K562 (cell line): ENCODE results near the gene SLC26A5. TPM values are rescaled to one million over a fixed set of nuclear protein-coding genes. Genes with fewer than 3 reads are reported as not detected.
A peak's percentile ranks its signal among the peaks of the same experiment; 100 is the strongest.

Experiments
- ARID2 ChIP-seq: fragments of 450-650 bp; IDR thresholded peaks from 2 replicates; pipeline ENCODE4 v1.6.1; 2017; ENCODE audit warnings: antibody characterized with exemption, mild to moderate bottlenecking
- CREB1 ChIP-seq, 2 experiments: sonication (generic) in 1 of 2; formaldehyde crosslinking in 1 of 2; IDR thresholded peaks; 2 replicates each; pipeline versions ENCODE4 v1.6.1 to v1.8.0; 2012 to 2022; ENCODE audit warnings: inconsistent platforms in 1 of 2, mild to moderate bottlenecking in 1 of 2, missing genetic modification reagents in 1 of 2, moderate library complexity in 1 of 2
- ETV5 ChIP-seq: sonication (generic); formaldehyde crosslinking; IDR thresholded peaks from 2 replicates; pipeline ENCODE4 v1.4.0; 2020; ENCODE audit warnings: low read depth, mild to moderate bottlenecking, missing genetic modification reagents
- HMG20A ChIP-seq: fragments of 450-650 bp; formaldehyde crosslinking; conservative IDR thresholded peaks from 2 replicates; pipeline ENCODE4 v1.4.0; 2020; ENCODE audit warnings: mild to moderate bottlenecking, mixed read lengths
- KAT2B ChIP-seq: IDR thresholded peaks from one replicate; pipeline ENCODE4 v1.6.1; 2012; ENCODE audit warnings: low read depth, mild to moderate bottlenecking, control low read depth, inconsistent platforms, low read length, moderate library complexity
- SRSF1 ChIP-seq: fragments of 200-400 bp; formaldehyde crosslinking; IDR thresholded peaks from 2 replicates; pipeline ENCODE4 v1.6.1; 2017; ENCODE audit warnings: mild to moderate bottlenecking, low read depth, low read length, moderate library complexity
- TEAD4 ChIP-seq, 2 experiments: sonication (generic) in 1 of 2; formaldehyde crosslinking in 1 of 2; IDR thresholded peaks; 2 replicates each; pipeline versions ENCODE4 v1.6.1 to v1.8.0; 2012 to 2022; ENCODE audit warnings: borderline replicate concordance in 1 of 2, inconsistent platforms in 1 of 2, low read length in 1 of 2, mild to moderate bottlenecking in 1 of 2, missing genetic modification reagents in 1 of 2
- TFAM ChIP-seq: fragments of 250-450 bp; sonication (Bioruptor Pico); conservative IDR thresholded peaks from 2 replicates; pipeline ENCODE4 v1.5.0; 2021; ENCODE audit warnings: mild to moderate bottlenecking, moderate library complexity
- XRCC3 ChIP-seq: fragments of 450-650 bp; IDR thresholded peaks from 2 replicates; pipeline ENCODE4 v1.6.1; 2017; ENCODE audit warnings: mild to moderate bottlenecking, moderate library complexity
- ZBTB7A ChIP-seq: IDR thresholded peaks from 2 replicates; pipeline ENCODE4 v1.6.1; 2011; ENCODE audit warnings: low read depth, mild to moderate bottlenecking, low read length, moderate library complexity, borderline replicate concordance; ENCODE audit not compliant: control insufficient read depth
- ZNF134 ChIP-seq: fragments of 250-450 bp; sonication (Bioruptor Pico); conservative IDR thresholded peaks from 2 replicates; pipeline ENCODE4 v1.4.0; 2020
- ZNF764 ChIP-seq: fragments of 250-450 bp; sonication (Bioruptor Pico); IDR thresholded peaks from 2 replicates; pipeline ENCODE4 v1.4.0; 2020; ENCODE audit warnings: low read depth, mild to moderate bottlenecking, moderate library complexity
- polyA plus RNA-seq, 8 experiments: library from polyadenylated mRNA; depleted of rRNA in 4 of 8; stranded (reverse) in 5 of 8; unstranded in 3 of 8; fragments of >200 nt; fragmentation: Nextera tagmentation in 2 of 8; fragmentation: Illumina TruSeq in 1 of 8; extraction: Ambion mirVana in 2 of 8; extraction: Trizol in 1 of 8; gene quantifications; 2 replicates each; pipeline versions ENCODE4 v1.2.1 to v1.2.3, GENCODE V29; 2011 to 2014; ENCODE audit warnings: inconsistent platforms in 1 of 8, missing spikeins in 1 of 8
- total RNA-seq, 7 experiments: library from RNA; depleted of rRNA in 6 of 7; stranded (reverse); fragments of >200 nt in 6 of 7; fragmentation: Illumina TruSeq in 2 of 7; extraction: Trizol in 2 of 7; gene quantifications; 2 replicates each; pipeline versions ENCODE4 v1.2.1 to v1.2.3, GENCODE V29; 2011 to 2021; ENCODE audit warnings: low replicate concordance in 1 of 7
- TF ChIP-seq, protein P1 (sequence below): sonication (generic); IDR thresholded peaks from 2 replicates; pipeline ENCODE4 v1.6.1; 2016
- TF ChIP-seq, protein P2 (sequence below): fragments of 250-450 bp; sonication (Bioruptor Pico); IDR thresholded peaks from 2 replicates; pipeline ENCODE4 v1.4.0; 2020; ENCODE audit warnings: mild to moderate bottlenecking
- TF ChIP-seq, protein P3 (sequence below): fragments of 450-650 bp; formaldehyde crosslinking; IDR thresholded peaks from 2 replicates; pipeline ENCODE4 v1.4.0; 2020; ENCODE audit warnings: mild to moderate bottlenecking, moderate library complexity
- TF ChIP-seq, protein P4 (sequence below): fragments of 450-650 bp; formaldehyde crosslinking; IDR thresholded peaks from 2 replicates; pipeline ENCODE4 v1.4.0; 2020; ENCODE audit warnings: mild to moderate bottlenecking
- TF ChIP-seq, protein P5 (sequence below): sonication (generic); formaldehyde crosslinking; IDR thresholded peaks from 2 replicates; pipeline ENCODE4 v1.8.0; 2022; ENCODE audit warnings: mild to moderate bottlenecking, missing genetic modification reagents

The SLC26A5 gene
- total and polyA plus RNA-seq, 9 of the 15 experiments (the other 6 are each of a cell fraction or from before 2014, with no cell fraction given): not detected

DNA sequence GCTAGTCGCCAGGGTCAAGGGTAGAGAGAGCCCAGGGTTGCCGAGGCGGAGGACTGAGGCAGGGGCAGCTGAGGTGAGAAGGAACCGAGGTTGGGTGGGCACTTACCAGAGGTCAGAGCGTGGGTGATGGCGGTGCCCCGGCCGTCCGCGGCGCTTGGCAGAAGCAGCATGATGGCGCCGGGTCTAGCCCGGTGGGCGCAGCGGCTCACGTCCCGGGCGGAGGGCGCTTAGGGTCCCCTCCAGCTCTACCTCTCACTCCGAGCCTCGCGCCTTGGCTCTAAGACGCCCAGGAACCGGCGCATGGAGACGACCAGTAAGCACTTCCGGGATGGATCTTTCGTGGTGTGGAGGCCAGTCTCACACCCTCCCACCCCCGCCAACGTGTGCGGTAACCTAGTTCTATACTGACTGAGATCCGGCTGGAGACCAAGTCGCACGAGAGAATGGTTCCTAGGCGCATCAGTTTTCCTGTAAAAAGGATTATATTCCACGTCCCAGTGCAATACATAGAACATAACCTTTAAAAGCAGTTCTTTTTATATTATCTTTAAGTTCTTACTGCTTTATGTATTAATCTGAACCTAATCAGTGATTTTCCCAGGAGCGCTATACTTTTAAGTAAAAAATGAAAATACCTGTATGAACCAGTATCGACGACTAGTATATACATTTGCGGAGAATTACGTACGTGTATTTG is 101.4 kb downstream of the SLC26A5 start, which contains the start of gene DNAJC2 (continued):
- TF ChIP-seq ETV5 (CRISPR knock-in tag): peak; percentile 67; the same call in 1 of the 2 replicates
- TF ChIP-seq HMG20A (CRISPR knock-in tag): no peak
- TF ChIP-seq ZBTB7A: peak; percentile 64
- TF ChIP-seq KAT2B: no peak
- TF ChIP-seq CREB1 (IDR thresholded peaks at IDR 0.05): peak; percentile 85
- peak; percentile 65; the same call in 1 of the 2 replicates for TF ChIP-seq CREB1 (CRISPR knock-in tag; IDR thresholded peaks at IDR 0.05)
- TF ChIP-seq, protein P1, sequence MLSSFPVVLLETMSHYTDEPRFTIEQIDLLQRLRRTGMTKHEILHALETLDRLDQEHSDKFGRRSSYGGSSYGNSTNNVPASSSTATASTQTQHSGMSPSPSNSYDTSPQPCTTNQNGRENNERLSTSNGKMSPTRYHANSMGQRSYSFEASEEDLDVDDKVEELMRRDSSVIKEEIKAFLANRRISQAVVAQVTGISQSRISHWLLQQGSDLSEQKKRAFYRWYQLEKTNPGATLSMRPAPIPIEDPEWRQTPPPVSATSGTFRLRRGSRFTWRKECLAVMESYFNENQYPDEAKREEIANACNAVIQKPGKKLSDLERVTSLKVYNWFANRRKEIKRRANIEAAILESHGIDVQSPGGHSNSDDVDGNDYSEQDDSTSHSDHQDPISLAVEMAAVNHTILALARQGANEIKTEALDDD: peak; percentile 95
- no peak for TF ChIP-seq TFAM (CRISPR knock-in tag)
- TF ChIP-seq, protein P2, sequence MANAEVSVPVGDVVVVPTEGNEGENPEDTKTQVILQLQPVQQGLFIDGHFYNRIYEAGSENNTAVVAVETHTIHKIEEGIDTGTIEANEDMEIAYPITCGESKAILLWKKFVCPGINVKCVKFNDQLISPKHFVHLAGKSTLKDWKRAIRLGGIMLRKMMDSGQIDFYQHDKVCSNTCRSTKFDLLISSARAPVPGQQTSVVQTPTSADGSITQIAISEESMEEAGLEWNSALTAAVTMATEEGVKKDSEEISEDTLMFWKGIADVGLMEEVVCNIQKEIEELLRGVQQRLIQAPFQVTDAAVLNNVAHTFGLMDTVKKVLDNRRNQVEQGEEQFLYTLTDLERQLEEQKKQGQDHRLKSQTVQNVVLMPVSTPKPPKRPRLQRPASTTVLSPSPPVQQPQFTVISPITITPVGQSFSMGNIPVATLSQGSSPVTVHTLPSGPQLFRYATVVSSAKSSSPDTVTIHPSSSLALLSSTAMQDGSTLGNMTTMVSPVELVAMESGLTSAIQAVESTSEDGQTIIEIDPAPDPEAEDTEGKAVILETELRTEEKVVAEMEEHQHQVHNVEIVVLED (CRISPR knock-in tag): peak; percentile 73
- peak; percentile 70 for TF ChIP-seq TEAD4 (IDR thresholded peaks at IDR 0.05; ENCODE audit: low read length)
- peak; percentile 17; the same call in 1 of the 2 replicates for TF ChIP-seq TEAD4 (CRISPR knock-in tag; IDR thresholded peaks at IDR 0.05; ENCODE audit: borderline replicate concordance)
- no peak for TF ChIP-seq ZNF134 (CRISPR knock-in tag)
- no peak; the same call in 1 of the 2 replicates for TF ChIP-seq XRCC3
- TF ChIP-seq, protein P3, sequence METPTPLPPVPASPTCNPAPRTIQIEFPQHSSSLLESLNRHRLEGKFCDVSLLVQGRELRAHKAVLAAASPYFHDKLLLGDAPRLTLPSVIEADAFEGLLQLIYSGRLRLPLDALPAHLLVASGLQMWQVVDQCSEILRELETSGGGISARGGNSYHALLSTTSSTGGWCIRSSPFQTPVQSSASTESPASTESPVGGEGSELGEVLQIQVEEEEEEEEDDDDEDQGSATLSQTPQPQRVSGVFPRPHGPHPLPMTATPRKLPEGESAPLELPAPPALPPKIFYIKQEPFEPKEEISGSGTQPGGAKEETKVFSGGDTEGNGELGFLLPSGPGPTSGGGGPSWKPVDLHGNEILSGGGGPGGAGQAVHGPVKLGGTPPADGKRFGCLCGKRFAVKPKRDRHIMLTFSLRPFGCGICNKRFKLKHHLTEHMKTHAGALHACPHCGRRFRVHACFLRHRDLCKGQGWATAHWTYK (CRISPR knock-in tag): peak; percentile 70; the same call in 1 of the 2 replicates
- TF ChIP-seq ZNF764 (CRISPR knock-in tag): peak; percentile 13; the same call in 1 of the 2 replicates
- TF ChIP-seq, protein P4, sequence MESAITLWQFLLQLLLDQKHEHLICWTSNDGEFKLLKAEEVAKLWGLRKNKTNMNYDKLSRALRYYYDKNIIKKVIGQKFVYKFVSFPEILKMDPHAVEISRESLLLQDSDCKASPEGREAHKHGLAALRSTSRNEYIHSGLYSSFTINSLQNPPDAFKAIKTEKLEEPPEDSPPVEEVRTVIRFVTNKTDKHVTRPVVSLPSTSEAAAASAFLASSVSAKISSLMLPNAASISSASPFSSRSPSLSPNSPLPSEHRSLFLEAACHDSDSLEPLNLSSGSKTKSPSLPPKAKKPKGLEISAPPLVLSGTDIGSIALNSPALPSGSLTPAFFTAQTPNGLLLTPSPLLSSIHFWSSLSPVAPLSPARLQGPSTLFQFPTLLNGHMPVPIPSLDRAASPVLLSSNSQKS: no peak
- no peak for TF ChIP-seq ARID2
- TF ChIP-seq SRSF1: no peak
- TF ChIP-seq, protein P5, sequence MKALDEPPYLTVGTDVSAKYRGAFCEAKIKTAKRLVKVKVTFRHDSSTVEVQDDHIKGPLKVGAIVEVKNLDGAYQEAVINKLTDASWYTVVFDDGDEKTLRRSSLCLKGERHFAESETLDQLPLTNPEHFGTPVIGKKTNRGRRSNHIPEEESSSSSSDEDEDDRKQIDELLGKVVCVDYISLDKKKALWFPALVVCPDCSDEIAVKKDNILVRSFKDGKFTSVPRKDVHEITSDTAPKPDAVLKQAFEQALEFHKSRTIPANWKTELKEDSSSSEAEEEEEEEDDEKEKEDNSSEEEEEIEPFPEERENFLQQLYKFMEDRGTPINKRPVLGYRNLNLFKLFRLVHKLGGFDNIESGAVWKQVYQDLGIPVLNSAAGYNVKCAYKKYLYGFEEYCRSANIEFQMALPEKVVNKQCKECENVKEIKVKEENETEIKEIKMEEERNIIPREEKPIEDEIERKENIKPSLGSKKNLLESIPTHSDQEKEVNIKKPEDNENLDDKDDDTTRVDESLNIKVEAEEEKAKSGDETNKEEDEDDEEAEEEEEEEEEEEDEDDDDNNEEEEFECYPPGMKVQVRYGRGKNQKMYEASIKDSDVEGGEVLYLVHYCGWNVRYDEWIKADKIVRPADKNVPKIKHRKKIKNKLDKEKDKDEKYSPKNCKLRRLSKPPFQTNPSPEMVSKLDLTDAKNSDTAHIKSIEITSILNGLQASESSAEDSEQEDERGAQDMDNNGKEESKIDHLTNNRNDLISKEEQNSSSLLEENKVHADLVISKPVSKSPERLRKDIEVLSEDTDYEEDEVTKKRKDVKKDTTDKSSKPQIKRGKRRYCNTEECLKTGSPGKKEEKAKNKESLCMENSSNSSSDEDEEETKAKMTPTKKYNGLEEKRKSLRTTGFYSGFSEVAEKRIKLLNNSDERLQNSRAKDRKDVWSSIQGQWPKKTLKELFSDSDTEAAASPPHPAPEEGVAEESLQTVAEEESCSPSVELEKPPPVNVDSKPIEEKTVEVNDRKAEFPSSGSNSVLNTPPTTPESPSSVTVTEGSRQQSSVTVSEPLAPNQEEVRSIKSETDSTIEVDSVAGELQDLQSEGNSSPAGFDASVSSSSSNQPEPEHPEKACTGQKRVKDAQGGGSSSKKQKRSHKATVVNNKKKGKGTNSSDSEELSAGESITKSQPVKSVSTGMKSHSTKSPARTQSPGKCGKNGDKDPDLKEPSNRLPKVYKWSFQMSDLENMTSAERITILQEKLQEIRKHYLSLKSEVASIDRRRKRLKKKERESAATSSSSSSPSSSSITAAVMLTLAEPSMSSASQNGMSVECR (CRISPR knock-in tag): peak; percentile 98
